Suppressor macrophage (primary cell): Measurements from ENCODE around the gene PRMT7.

Source experiments
- DNase-seq, 4 experiments: peaks; one replicate each; pipeline ENCODE4 v3.0.0-alpha.2; 2020 to 2022

The PRMT7 gene

GRCh38 chr16:68376590-68376989 is 65.8 kb downstream of the PRMT7 start:
- no peak for DNase-seq

- no peak for DNase-seq
Observed at GRCh38 chr16:68377221-68377620, 66.4 kb downstream of the PRMT7 start.

GRCh38 chr16:68377667-68378393 is 67.0 kb downstream of the PRMT7 start:
- DNase-seq = no peak

- peak; percentile 19 to 59 (median 48) for DNase-seq
Observed at GRCh38 chr16:68378436-68379415, 67.9 kb downstream of the PRMT7 start.

GRCh38 chr16:68379472-68380347 is 68.9 kb downstream of the PRMT7 start:
- no peak for DNase-seq

GRCh38 chr16:68380348-68380670 is 69.5 kb downstream of the PRMT7 start:
- DNase-seq = no peak

- no peak for DNase-seq
Observed at GRCh38 chr16:68380676-68381362, 70.0 kb downstream of the PRMT7 start.

- DNase-seq = no peak
Observed at GRCh38 chr16:68381363-68381724, 70.5 kb downstream of the PRMT7 start.

GRCh38 chr16:68382296-68382718 is 71.5 kb downstream of the PRMT7 start:
- peak in 1 of 4 experiments; percentile 24 for DNase-seq

GRCh38 chr16:68383858-68384257 is 73.0 kb downstream of the PRMT7 start:
- no peak for DNase-seq

- DNase-seq = peak in 2 of 4 experiments; percentile 10 to 16
Observed at GRCh38 chr16:68384288-68385161, 73.7 kb downstream of the PRMT7 start.

GRCh38 chr16:68385371-68385770 is 74.6 kb downstream of the PRMT7 start:
- peak in 2 of 4 experiments; percentile 17 to 20 for DNase-seq

GRCh38 chr16:68386628-68387027 is 75.8 kb downstream of the PRMT7 start:
- DNase-seq = no peak

- no peak for DNase-seq
Observed at GRCh38 chr16:68387301-68387700, 76.5 kb downstream of the PRMT7 start.

- DNase-seq = no peak
Observed at GRCh38 chr16:68388124-68388523, 77.3 kb downstream of the PRMT7 start.

GRCh38 chr16:68389006-68389405 is 78.2 kb downstream of the PRMT7 start:
- DNase-seq = no peak

- no peak for DNase-seq
Observed at GRCh38 chr16:68389750-68390371, 79.0 kb downstream of the PRMT7 start.

- no peak for DNase-seq
Observed at GRCh38 chr16:68393333-68393732, 82.5 kb downstream of the PRMT7 start.

- DNase-seq = no peak
Observed at GRCh38 chr16:68395167-68395786, 84.5 kb downstream of the PRMT7 start.

- no peak for DNase-seq
Observed at GRCh38 chr16:68395815-68396214, 85.0 kb downstream of the PRMT7 start.
